ENCODE results near the gene SRMS. TPM values are rescaled to one million over a fixed set of nuclear protein-coding genes. Genes with fewer than 3 reads are reported as not detected.
"Not testable (repeated sequence)": the region's sequence is repeated elsewhere in the genome, so short reads cannot be mapped to it uniquely, and the experiment has no call there.

The SRMS gene
- polyA plus RNA-seq, 1 donor from 2014 or later, result 0.43 TPM

- H3K9me3 Mint-ChIP-seq, result no peaks in the 10 kb centered on the region
- H3K4me3 Mint-ChIP-seq, result no peak overlapping the region
- no peaks in the 10 kb centered on the region for H3K36me3 Mint-ChIP-seq
- no peaks in the 10 kb centered on the region for H3K27me3 Mint-ChIP-seq
- H3K27ac Mint-ChIP-seq, result no peak overlapping the region
- peaks cover 0 to 18% (median 11%) of the 10 kb centered on the region in 3 donors for H3K4me1 Mint-ChIP-seq
Observed at GRCh38 chr20:63572071-63572787, 24.7 kb upstream of the SRMS start.

DNA sequence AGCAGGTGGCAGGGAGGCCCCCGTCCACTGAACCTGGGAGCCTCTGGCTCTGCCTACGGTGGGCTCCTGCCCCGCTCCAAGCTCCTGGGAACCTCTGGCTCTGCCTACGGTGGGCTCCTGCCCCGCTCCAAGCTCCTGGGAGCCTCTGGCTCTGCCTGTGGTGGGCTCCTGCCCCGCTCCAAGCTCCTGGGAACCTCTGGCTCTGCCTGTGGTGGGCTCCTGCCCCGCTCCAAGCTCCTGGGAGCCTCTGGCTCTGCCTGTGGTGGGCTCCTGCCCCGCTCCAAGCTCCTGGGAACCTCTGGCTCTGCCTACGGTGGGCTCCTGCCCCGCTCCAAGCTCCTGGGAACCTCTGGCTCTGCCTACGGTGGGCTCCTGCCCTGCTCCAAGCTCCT lies 23.5 kb upstream of the SRMS start:
- peaks cover 0 to 22% (median 11%) of the 10 kb centered on the region in 3 donors for H3K4me1 Mint-ChIP-seq

DNA sequence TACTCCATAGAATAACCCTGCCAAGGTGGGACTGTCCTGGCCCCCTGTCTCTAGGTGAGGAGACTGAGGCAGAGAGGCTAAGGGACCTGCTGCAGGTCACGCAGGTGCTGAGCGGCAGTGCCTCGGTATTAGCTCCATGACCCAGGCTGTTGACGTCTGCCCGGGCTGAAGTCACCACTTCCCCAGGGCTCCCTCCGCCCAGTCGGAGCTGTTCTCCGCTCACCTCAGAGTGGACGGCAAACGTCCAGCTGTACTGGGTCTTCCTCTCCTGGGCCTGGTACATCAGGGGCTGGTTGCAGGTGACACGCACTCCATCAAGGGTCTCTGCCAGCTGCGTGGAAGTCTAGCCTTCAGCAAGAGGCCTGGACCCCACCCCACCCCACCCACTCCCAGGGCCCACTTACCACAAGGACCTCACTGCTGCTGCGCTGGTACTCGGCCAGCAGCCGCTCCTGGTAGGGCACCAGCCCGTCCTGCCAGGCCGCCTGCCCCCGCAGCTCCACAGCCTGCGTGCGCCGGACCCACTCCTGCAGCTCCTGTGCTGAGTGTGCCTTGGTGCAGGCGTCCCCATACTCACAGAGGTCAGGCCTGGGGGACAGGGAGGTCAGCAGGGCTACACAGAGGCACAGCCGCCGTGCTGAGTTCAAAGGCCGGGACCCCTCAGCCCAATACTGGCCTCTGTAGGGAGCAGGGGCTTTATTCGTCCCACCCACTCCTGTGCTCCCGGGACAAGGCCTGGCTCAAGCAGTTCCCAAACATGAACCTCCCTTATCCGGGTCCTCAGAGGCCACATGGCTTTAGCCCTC lies 22.9 kb upstream of the SRMS start:
- Mint-ChIP-seq H3K4me3 (peak overlapping the region in 3 of 4 donors; percentile 12 to 92 (median 55)), H3K4me1 (peaks cover 0 to 22% (median 11%) of the 10 kb centered on the region in 3 donors), H3K27ac (no peak overlapping the region), H3K27me3 (no peaks in the 10 kb centered on the region), H3K9me3 (no peaks in the 10 kb centered on the region), H3K36me3 (no peaks in the 10 kb centered on the region)

More for the DNA sequence above, 23.5 kb upstream of the SRMS start:
- H3K27ac Mint-ChIP-seq, H3K4me3 Mint-ChIP-seq, H3K36me3 Mint-ChIP-seq, H3K27me3 Mint-ChIP-seq, H3K9me3 Mint-ChIP-seq: not testable (repeated sequence)

- Mint-ChIP-seq H3K9me3 (no peaks in the 10 kb centered on the region), H3K4me3 (peak overlapping the region; percentile 77 to 92 (median 82)), H3K27ac (peak overlapping the region in 2 of 3 donors; percentile 63 to 90), H3K27me3 (no peaks in the 10 kb centered on the region), H3K36me3 (no peaks in the 10 kb centered on the region), H3K4me1 (peaks cover 0 to 22% (median 11%) of the 10 kb centered on the region in 3 donors)
Observed at GRCh38 chr20:63568986-63569949, 21.7 kb upstream of the SRMS start.

DNA sequence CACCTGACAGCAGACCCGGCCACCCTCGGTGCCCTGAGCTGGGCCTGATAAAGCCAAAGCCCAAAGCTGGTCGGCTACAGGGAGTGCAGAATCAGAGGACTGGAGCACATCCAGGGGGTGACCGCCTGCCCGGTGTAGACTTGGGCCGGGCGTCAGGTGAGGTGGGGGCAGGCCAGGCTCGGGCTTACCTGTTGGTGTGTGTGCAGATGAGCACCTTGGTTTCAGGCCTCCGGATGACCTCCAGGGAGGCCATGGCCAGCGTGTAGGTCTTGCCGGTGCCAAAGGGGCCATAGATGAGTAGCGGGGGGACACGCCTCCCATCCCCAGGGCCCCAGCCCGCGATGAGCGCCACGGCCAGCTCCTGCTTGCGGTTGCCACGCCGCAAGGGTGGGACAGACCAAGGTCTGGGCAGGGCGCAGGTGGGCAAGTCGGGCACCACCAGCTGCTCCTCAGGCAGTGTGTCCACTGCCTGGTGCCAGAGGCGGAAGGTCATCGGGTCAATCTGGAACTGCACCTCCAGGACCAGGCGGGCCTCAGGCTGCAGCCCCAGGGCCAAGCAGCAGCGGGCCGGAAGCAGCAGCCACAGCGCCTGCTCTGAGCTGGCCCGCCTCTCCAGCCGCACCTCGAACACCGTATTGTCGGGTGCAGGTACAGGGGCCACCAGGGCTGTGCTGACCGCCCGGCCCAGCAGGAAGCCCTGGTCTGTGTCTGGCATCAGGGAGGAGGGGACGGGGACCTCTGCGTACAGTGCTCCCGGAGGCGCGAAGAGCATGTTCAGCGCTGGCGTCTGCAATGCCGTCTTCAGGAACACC lies 20.8 kb upstream of the SRMS start:
- Mint-ChIP-seq H3K36me3 (no peaks in the 10 kb centered on the region), H3K4me1 (peaks cover 0 to 22% (median 11%) of the 10 kb centered on the region in 3 donors)

GRCh38 chr20:63567386-63568169 lies 20.0 kb upstream of the SRMS start:
- no peaks in the 10 kb centered on the region for H3K27me3 Mint-ChIP-seq
- H3K36me3 Mint-ChIP-seq, result no peaks in the 10 kb centered on the region
- H3K27ac Mint-ChIP-seq, result peak overlapping the region; percentile 16 to 90 (median 87)
- H3K4me3 Mint-ChIP-seq, result peak overlapping the region; percentile 82 to 94 (median 93)
- no peaks in the 10 kb centered on the region for H3K9me3 Mint-ChIP-seq
- H3K4me1 Mint-ChIP-seq, result peaks cover 0 to 22% (median 11%) of the 10 kb centered on the region in 3 donors

More for the DNA sequence above, 20.8 kb upstream of the SRMS start:
- Mint-ChIP-seq H3K27ac (peak overlapping the region in 2 of 3 donors; percentile 87 to 90), H3K9me3 (no peaks in the 10 kb centered on the region), H3K27me3 (no peaks in the 10 kb centered on the region), H3K4me3 (peak overlapping the region; percentile 82 to 94 (median 93))

GRCh38 chr20:63567136-63567385 lies 19.5 kb upstream of the SRMS start:
- Mint-ChIP-seq H3K4me1 (peaks cover 0 to 22% (median 11%) of the 10 kb centered on the region in 3 donors), H3K27me3 (no peaks in the 10 kb centered on the region), H3K4me3 (peak overlapping the region; percentile 82 to 94 (median 93)), H3K27ac (peak overlapping the region in 2 of 3 donors; percentile 13 to 90), H3K36me3 (no peaks in the 10 kb centered on the region), H3K9me3 (no peaks in the 10 kb centered on the region)

DNA sequence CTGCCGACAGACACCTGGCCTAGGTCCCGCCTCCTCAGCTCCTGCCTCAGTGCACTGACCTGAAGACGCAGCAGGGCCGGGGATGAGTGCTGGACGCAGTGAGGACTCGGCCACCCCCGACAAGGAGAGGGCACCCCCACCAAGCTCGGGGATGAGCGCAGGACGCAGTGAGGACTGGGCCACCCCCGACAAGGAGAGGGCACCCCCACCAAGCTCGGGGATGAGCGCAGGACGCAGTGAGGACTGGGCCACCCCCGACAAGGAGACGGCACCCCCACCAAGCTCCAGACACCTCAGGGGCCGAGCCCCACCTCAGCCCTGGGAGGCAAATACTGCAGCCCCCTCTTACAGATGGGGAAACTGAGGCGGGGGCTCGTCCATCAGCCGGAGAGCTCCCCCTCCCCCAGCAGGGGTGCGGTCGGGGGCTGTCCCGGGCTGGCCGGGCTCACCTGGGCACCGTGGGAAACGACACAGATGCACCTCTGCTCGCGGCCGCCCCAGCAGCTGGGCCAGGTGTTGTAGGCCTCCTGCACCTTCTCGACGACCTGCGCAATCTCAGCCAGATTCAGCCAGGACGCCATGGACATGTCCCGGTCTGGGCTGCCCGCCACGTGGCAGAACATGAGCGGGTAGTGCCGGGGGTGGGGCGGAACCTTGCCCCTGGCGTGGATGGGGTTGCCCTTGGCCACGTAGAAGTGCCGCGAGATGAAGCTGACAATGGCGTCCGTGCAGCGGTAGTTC lies 19.0 kb upstream of the SRMS start:
- Mint-ChIP-seq H3K9me3 (no peaks in the 10 kb centered on the region), H3K27me3 (no peaks in the 10 kb centered on the region), H3K27ac (peak overlapping the region in 2 of 3 donors; percentile 13 to 90), H3K4me1 (peaks cover 0 to 22% (median 11%) of the 10 kb centered on the region in 3 donors), H3K36me3 (no peaks in the 10 kb centered on the region), H3K4me3 (peak overlapping the region; percentile 82 to 94 (median 93))

- peaks cover 0 to 22% (median 11%) of the 10 kb centered on the region in 3 donors for H3K4me1 Mint-ChIP-seq
- no peak overlapping the region for H3K4me3 Mint-ChIP-seq
- H3K9me3 Mint-ChIP-seq, result no peaks in the 10 kb centered on the region
- H3K27ac Mint-ChIP-seq, result no peak overlapping the region
- H3K27me3 Mint-ChIP-seq, result no peaks in the 10 kb centered on the region
- no peaks in the 10 kb centered on the region for H3K36me3 Mint-ChIP-seq
Observed at GRCh38 chr20:63565699-63566335, 18.3 kb upstream of the SRMS start.

GRCh38 chr20:63565021-63565698 lies 17.6 kb upstream of the SRMS start:
- H3K27me3 Mint-ChIP-seq, result no peaks in the 10 kb centered on the region
- no peaks in the 10 kb centered on the region for H3K9me3 Mint-ChIP-seq
- H3K4me1 Mint-ChIP-seq, result peaks cover 0 to 23% (median 11%) of the 10 kb centered on the region in 3 donors
- no peak overlapping the region for H3K4me3 Mint-ChIP-seq
- H3K36me3 Mint-ChIP-seq, result peaks cover 2% of the 10 kb centered on the region
- H3K27ac Mint-ChIP-seq, result no peak overlapping the region

DNA sequence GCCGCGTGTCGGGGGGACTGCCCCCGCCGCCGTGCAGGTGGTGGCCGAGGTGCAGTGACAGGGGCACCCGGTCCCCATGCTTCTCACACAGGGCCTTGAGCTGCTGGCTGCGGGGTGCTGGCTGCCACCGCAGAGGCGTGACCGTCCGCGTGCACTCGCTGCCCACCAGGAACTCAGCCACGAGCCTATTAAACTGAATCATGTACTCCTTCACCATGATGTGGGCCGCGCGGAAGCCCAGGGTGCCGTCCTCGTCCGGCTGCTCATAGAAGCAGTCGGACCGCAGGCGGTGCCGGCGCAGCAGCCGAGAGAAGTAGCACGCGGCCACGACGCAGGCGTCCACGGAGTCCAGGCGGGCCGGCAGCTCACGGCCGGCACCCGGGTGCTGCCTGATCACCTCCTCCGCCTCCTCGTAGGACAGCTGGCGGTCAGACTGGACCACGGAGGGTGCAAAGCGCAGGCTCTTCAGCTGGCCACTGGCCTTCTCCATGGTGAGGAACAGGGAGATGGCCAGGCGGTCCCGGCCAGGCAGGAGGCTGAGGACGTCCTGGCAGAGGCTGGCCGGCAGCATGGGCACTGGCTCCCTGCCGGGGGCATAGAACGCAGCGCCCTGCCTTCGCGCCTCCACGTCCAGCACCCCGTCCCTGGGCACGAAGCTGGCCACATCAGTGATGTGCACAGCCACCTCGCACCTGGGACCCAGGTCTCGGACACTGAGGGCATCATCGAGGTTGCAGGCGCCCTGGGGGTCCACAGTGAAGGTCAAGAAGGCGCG lies 16.7 kb upstream of the SRMS start:
- H3K36me3 Mint-ChIP-seq, result peaks cover 3% of the 10 kb centered on the region
- no peak overlapping the region for H3K27ac Mint-ChIP-seq
- peak overlapping the region in 1 of 4 donors; percentile 28 for H3K4me3 Mint-ChIP-seq
- H3K9me3 Mint-ChIP-seq, result no peaks in the 10 kb centered on the region
- H3K27me3 Mint-ChIP-seq, result no peaks in the 10 kb centered on the region
- peaks cover 0 to 22% (median 11%) of the 10 kb centered on the region in 3 donors for H3K4me1 Mint-ChIP-seq

Data from IgD-negative memory B cell (primary cell).